SK-N-SH (cell line): Measurements from ENCODE around the gene OTOP3. TPM values are rescaled to one million over a fixed set of nuclear protein-coding genes. Genes with fewer than 3 reads are reported as not detected.

Experiments
- CTCF ChIA-PET: fragments of 300-600, 350-600 bp; formaldehyde crosslinking; extraction: SDS; loops from one replicate; lab custom pipeline; 2021; lab: Yijun Ruan, JAX
- POLR2A ChIA-PET: fragments of 350-600 bp; sonication (Branson Sonifier 250); formaldehyde crosslinking; extraction: SDS; loops from one replicate; lab custom pipeline; 2020; ENCODE audit warnings: antibody characterized with exemption, inconsistent platforms; lab: Yijun Ruan, JAX
- DNase-seq: peaks from one replicate; pipeline ENCODE4 v3.0.0; 2012
- H2AFZ ChIP-seq: fragments of 200-600 bp; sonication (generic); 2 replicates; pipeline ENCODE4 v1.8.1; 2016; ENCODE audit warnings: antibody characterized with exemption, mild to moderate bottlenecking, low read depth
- H3F3A ChIP-seq: fragments of 200-600 bp; sonication (generic); replicated peaks from 2 replicates; pipeline ENCODE3; 2016; ENCODE audit warnings: antibody characterized with exemption, mild to moderate bottlenecking; ENCODE audit not compliant: insufficient read depth
- H3K27ac ChIP-seq, 2 experiments: fragments of 200-500 bp in 1 of 2; fragments of 200-600 bp in 1 of 2; sonication (Bioruptor generic) in 1 of 2; sonication (generic), shearing (Covaris generic) in 1 of 2; 2 replicates each; pipeline versions ENCODE4 v1.5.1 to v1.6.1; 2014 to 2016; ENCODE audit warnings: low read depth in 2 of 2, inconsistent platforms in 1 of 2, low read length in 1 of 2, mild to moderate bottlenecking in 1 of 2, mixed read lengths in 1 of 2
- H3K27me3 ChIP-seq: fragments of 200-600 bp; sonication (generic), shearing (Covaris generic); 2 replicates; pipeline ENCODE4 v1.6.1; 2016; ENCODE audit warnings: mixed run types; ENCODE audit not compliant: insufficient read depth
- H3K36me3 ChIP-seq, 2 experiments: fragments of 200-500 bp in 1 of 2; fragments of 200-600 bp in 1 of 2; sonication (Bioruptor generic) in 1 of 2; sonication (generic) in 1 of 2; replicated peaks in 1 of 2; 2 replicates each; pipeline versions ENCODE3 to v1.5.1; 2014 to 2016; ENCODE audit warnings: low read length in 1 of 2, mild to moderate bottlenecking in 1 of 2; ENCODE audit not compliant: insufficient read depth in 2 of 2, control insufficient read depth in 1 of 2
- H3K4me1 ChIP-seq, 2 experiments: fragments of 200-500 bp in 1 of 2; fragments of 200-600 bp in 1 of 2; sonication (Bioruptor generic) in 1 of 2; sonication (generic), shearing (Covaris generic) in 1 of 2; 2 replicates each; pipeline versions ENCODE4 v1.5.1 to v1.6.1; 2014 to 2016; ENCODE audit warnings: low read depth in 1 of 2, low read length in 1 of 2, mixed run types in 1 of 2; ENCODE audit not compliant: insufficient read depth in 2 of 2, control insufficient read depth in 1 of 2
- H3K4me2 ChIP-seq: fragments of 200-600 bp; sonication (generic), shearing (Covaris generic); 2 replicates; pipeline ENCODE4 v1.6.1; 2017; ENCODE audit warnings: mixed run types
- H3K4me3 ChIP-seq, 2 experiments: fragments of 200-500 bp in 1 of 2; fragments of 200-600 bp in 1 of 2; sonication (Bioruptor generic) in 1 of 2; sonication (generic), shearing (Covaris generic) in 1 of 2; 2 replicates each; pipeline versions ENCODE4 v1.5.1 to v1.8.1; 2014 to 2016; ENCODE audit warnings: low read depth in 2 of 2, inconsistent platforms in 1 of 2, low read length in 1 of 2, mild to moderate bottlenecking in 1 of 2, mixed read lengths in 1 of 2, moderate library complexity in 1 of 2
- H3K79me2 ChIP-seq: fragments of 200-600 bp; sonication (generic); 2 replicates; pipeline ENCODE4 v1.8.1; 2017; ENCODE audit warnings: mild to moderate bottlenecking; ENCODE audit not compliant: insufficient read depth
- H3K9ac ChIP-seq: fragments of 200-600 bp; sonication (generic); 2 replicates; pipeline ENCODE4 v1.6.1; 2017; ENCODE audit warnings: mixed run types
- H3K9me2 ChIP-seq: fragments of 200-600 bp; sonication (generic); 2 replicates; pipeline ENCODE4 v1.6.1; 2017; ENCODE audit warnings: mixed run types
- H3K9me3 ChIP-seq: fragments of 200-600 bp; sonication (generic); 2 replicates; pipeline ENCODE4 v1.6.1; 2017; ENCODE audit warnings: mixed run types, mild to moderate bottlenecking, moderate library complexity
- H4K20me1 ChIP-seq: fragments of 200-600 bp; sonication (generic); 2 replicates; pipeline ENCODE4 v1.6.1; 2017; ENCODE audit warnings: mild to moderate bottlenecking, mixed run types; ENCODE audit not compliant: insufficient read depth
- EP300 ChIP-seq, 2 experiments: IDR thresholded peaks; 2 replicates each; pipeline versions ENCODE4 v1.4.0 to v1.6.1; 2012; ENCODE audit warnings: borderline replicate concordance in 1 of 2, low read depth in 1 of 2, low read length in 1 of 2
- FOXM1 ChIP-seq: IDR thresholded peaks from 2 replicates; pipeline ENCODE4 v1.4.0; 2012; ENCODE audit warnings: low read depth, mild to moderate bottlenecking
- GABPA ChIP-seq: IDR thresholded peaks from 2 replicates; pipeline ENCODE4 v1.4.0; 2012; ENCODE audit warnings: low read depth, mild to moderate bottlenecking
- MEF2A ChIP-seq: IDR thresholded peaks from 2 replicates; pipeline ENCODE4 v1.4.0; 2012; ENCODE audit warnings: low read depth, borderline replicate concordance
- MXI1 ChIP-seq: IDR thresholded peaks from 2 replicates; pipeline ENCODE4 v1.6.1; 2012; ENCODE audit warnings: mild to moderate bottlenecking, low read depth, low read length, improper control_type of control experiment
- NFIC ChIP-seq: IDR thresholded peaks from 2 replicates; pipeline ENCODE4 v1.4.0; 2012; ENCODE audit warnings: borderline replicate concordance
- RAD21 ChIP-seq: IDR thresholded peaks from 2 replicates; pipeline ENCODE4 v1.6.1; 2012; ENCODE audit warnings: mild to moderate bottlenecking, low read length
- RCOR1 ChIP-seq: fragments of 150-350 bp; IDR thresholded peaks from 2 replicates; pipeline ENCODE4 v1.6.1; 2017; ENCODE audit warnings: antibody characterized with exemption, low read length
- RFX5 ChIP-seq: IDR thresholded peaks from 2 replicates; pipeline ENCODE4 v1.6.1; 2012; ENCODE audit warnings: mild to moderate bottlenecking, improper control_type of control experiment, low read length
- TAF1 ChIP-seq: IDR thresholded peaks from 2 replicates; pipeline ENCODE4 v1.6.1; 2012; ENCODE audit warnings: low read depth, mild to moderate bottlenecking, low read length, moderate library complexity, borderline replicate concordance
- TEAD4 ChIP-seq: IDR thresholded peaks from 2 replicates; pipeline ENCODE4 v1.4.0; 2012; ENCODE audit warnings: mild to moderate bottlenecking, borderline replicate concordance; ENCODE audit not compliant: insufficient read depth
- YY1 ChIP-seq: IDR thresholded peaks from 2 replicates; pipeline ENCODE4 v1.4.0; 2012; ENCODE audit warnings: low read depth, mild to moderate bottlenecking
- WGBS: methylation state at CpG from one replicate; pipeline ENCODE4 v1.1.6; 2017; ENCODE audit warnings: low lambda C conversion rate; 5-methylcytosine and 5-hydroxymethylcytosine counted together
- polyA plus RNA-seq, 3 experiments: library from polyadenylated mRNA; depleted of rRNA; stranded (reverse); fragments of >200 nt; gene quantifications; 2 replicates each; pipeline ENCODE4 v1.2.3, GENCODE V29; 2012
- TF ChIP-seq, protein P1 (sequence below): IDR thresholded peaks from 2 replicates; pipeline ENCODE4 v1.6.1; 2012; ENCODE audit warnings: mild to moderate bottlenecking, low read depth, low read length, moderate library complexity
- TF ChIP-seq, protein P2 (sequence below): fragments of 200-600 bp; sonication (generic); IDR thresholded peaks from 2 replicates; pipeline ENCODE4 v1.6.1; 2017; ENCODE audit warnings: antibody characterized with exemption, mild to moderate bottlenecking, moderate library complexity
- TF ChIP-seq, protein P3 (sequence below): IDR thresholded peaks from 2 replicates; pipeline ENCODE4 v1.4.0; 2012; ENCODE audit warnings: low read depth
- TF ChIP-seq, protein P4 (sequence below): IDR thresholded peaks from 2 replicates; pipeline ENCODE4 v1.4.0; 2012; ENCODE audit warnings: low read depth, borderline replicate concordance

Gene OTOP3
- polyA plus RNA-seq, 1 of the 3 experiments (the other 2 are of a cell fraction), result not detected

DNA sequence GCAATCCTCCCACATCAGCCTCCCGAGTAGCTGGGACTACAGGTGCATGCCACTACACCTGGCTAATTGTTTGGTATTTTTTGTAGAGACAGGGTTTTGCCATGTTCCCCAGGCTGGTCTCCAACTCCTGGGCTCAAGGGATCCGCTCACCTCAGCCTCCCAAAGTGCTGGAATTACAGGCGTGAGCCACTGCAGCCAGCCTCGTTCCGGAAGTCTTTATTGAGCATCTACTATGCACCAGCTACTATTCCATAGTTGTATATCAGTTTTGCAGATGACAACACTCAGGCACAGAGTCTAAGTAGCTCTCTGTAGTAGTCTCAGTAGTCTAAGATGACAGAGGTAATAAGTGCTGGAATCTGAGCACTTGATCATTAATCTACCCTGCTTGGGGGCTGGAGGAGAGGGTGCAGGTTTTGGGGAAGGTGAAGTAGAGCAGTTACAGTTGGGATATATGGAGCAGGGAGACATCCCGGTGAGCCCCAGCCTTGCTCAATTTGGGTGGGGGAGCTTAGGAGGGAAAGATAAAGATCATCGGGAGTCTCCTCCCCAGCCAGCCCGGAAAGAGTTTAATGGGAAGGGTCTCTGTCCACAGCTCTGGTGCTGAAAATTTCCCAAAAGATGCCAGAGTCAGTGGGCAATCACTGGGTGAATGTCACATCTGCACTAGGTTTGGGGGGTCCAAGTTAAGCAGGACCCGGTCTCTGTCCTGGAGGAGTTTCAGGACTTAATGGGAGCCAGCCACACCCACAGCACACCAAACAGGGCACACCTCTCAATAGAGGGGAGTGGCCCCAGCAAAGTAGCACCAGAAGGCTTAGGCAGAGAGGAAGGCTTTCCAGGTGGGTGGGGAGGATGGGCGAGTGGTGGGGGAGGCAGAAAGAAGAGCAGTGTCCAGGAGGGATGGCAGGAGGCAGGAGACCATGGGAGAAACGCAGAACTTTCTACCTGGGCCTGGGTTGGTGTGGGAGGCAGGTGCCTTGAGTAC lies 1.7 kb downstream of the OTOP3 start:
- Histone ChIP-seq H3K9me3 (no peaks in the 10 kb centered on the region), H3F3A (no peaks in the 10 kb centered on the region), H3K4me2 (no peak overlapping the region), H3K36me3 (no peaks in the 10 kb centered on the region), H2AFZ (no peak overlapping the region), H3K27me3 (peaks cover 89% of the 10 kb centered on the region), H3K9ac (no peak overlapping the region), H3K9me2 (no peaks in the 10 kb centered on the region), H3K79me2 (no peaks in the 10 kb centered on the region), H4K20me1 (no peaks in the 10 kb centered on the region), H3K4me1 (no peaks in the 10 kb centered on the region; a peak in 1 of 4 replicates), H3K4me3 (no peak overlapping the region), H3K27ac (no peak overlapping the region)
- ChIA-PET POLR2A (interaction anchor here (0.8 kb wide), 1 partner anchor 74 kb away, joined by 3 read pairs; no protein-coding TSS in a partner anchor), CTCF (interaction anchor here (0.6 to 8.3 kb wide), 4 partner anchors 13 to 234 kb away, joined by 3 to 77 read pairs (median 29); partner anchors contain the start of genes OTOP2 and USH1G)
- DNase-seq, result no peak
- 23% methylated on average over 11 of the region's 11 CpGs for WGBS
- TF ChIP-seq, protein P1, sequence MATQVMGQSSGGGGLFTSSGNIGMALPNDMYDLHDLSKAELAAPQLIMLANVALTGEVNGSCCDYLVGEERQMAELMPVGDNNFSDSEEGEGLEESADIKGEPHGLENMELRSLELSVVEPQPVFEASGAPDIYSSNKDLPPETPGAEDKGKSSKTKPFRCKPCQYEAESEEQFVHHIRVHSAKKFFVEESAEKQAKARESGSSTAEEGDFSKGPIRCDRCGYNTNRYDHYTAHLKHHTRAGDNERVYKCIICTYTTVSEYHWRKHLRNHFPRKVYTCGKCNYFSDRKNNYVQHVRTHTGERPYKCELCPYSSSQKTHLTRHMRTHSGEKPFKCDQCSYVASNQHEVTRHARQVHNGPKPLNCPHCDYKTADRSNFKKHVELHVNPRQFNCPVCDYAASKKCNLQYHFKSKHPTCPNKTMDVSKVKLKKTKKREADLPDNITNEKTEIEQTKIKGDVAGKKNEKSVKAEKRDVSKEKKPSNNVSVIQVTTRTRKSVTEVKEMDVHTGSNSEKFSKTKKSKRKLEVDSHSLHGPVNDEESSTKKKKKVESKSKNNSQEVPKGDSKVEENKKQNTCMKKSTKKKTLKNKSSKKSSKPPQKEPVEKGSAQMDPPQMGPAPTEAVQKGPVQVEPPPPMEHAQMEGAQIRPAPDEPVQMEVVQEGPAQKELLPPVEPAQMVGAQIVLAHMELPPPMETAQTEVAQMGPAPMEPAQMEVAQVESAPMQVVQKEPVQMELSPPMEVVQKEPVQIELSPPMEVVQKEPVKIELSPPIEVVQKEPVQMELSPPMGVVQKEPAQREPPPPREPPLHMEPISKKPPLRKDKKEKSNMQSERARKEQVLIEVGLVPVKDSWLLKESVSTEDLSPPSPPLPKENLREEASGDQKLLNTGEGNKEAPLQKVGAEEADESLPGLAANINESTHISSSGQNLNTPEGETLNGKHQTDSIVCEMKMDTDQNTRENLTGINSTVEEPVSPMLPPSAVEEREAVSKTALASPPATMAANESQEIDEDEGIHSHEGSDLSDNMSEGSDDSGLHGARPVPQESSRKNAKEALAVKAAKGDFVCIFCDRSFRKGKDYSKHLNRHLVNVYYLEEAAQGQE, result peak; percentile 94
- no peak for TF ChIP-seq YY1

DNA sequence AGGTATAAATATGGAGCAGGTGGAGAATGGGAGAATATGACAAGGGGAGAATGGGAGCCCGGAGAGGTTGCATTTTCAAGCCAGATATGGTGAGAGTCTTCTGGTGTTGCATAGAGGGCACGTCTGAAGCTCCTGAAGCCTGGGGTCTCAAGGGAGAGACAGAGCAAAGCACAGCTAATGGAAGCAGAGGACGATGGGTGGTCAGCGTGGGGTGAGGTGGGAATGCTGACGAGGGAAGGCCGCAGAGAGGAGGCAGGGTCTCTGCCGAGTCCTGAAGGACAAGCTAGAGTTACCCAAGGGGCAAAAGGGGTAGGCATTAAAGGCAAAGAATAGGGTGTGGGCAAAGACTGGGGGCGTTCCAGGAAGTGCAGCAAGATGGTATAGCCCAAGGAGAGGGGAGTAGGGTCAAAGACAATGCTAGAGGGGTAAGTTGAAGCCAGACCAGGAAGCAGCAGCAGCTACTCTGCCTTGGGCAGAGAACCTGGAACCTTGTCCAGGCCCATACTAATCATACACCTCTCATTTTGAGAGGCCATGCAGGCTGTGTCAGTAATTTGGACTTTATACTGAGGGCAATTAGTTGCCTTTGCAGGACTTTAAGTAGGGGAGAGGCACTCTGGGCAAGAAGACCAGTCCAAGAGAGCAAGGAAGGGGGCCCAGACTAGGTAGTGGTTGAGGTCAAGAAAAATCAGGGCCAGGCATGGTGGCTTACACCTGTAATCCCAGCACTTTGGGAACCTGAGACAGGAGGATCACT lies 2.7 kb downstream of the OTOP3 start:
- Histone ChIP-seq H3F3A (no peaks in the 10 kb centered on the region), H3K9me2 (no peaks in the 10 kb centered on the region), H3K79me2 (no peaks in the 10 kb centered on the region), H3K36me3 (no peaks in the 10 kb centered on the region), H3K4me2 (no peak overlapping the region), H3K27ac (no peak overlapping the region), H2AFZ (no peak overlapping the region), H3K4me1 (no peaks in the 10 kb centered on the region; a peak in 1 of 4 replicates), H3K9me3 (no peaks in the 10 kb centered on the region), H3K27me3 (peaks cover 89% of the 10 kb centered on the region), H3K4me3 (no peak overlapping the region), H3K9ac (no peak overlapping the region), H4K20me1 (no peaks in the 10 kb centered on the region)
- DNase-seq, result no peak
- ChIA-PET CTCF (interaction anchor here (0.6 to 8.3 kb wide), 6 partner anchors 14 to 233 kb away, joined by 3 to 77 read pairs (median 8); partner anchors contain the start of genes OTOP2 and USH1G), POLR2A (interaction anchor here (0.6 to 1.0 kb wide), 2 partner anchors 12 to 263 kb away, joined by 3 to 5 read pairs; no protein-coding TSS in a partner anchor)
- 48% methylated on average over 8 of the region's 8 CpGs for WGBS
- no peak for TF ChIP-seq MEF2A
- TF ChIP-seq NFIC, result no peak
- no peak for TF ChIP-seq RFX5
- TF ChIP-seq, protein P2, sequence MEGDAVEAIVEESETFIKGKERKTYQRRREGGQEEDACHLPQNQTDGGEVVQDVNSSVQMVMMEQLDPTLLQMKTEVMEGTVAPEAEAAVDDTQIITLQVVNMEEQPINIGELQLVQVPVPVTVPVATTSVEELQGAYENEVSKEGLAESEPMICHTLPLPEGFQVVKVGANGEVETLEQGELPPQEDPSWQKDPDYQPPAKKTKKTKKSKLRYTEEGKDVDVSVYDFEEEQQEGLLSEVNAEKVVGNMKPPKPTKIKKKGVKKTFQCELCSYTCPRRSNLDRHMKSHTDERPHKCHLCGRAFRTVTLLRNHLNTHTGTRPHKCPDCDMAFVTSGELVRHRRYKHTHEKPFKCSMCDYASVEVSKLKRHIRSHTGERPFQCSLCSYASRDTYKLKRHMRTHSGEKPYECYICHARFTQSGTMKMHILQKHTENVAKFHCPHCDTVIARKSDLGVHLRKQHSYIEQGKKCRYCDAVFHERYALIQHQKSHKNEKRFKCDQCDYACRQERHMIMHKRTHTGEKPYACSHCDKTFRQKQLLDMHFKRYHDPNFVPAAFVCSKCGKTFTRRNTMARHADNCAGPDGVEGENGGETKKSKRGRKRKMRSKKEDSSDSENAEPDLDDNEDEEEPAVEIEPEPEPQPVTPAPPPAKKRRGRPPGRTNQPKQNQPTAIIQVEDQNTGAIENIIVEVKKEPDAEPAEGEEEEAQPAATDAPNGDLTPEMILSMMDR, result no peak
- no peak for TF ChIP-seq MXI1
- TF ChIP-seq GABPA, result no peak
- TF ChIP-seq, protein P3, sequence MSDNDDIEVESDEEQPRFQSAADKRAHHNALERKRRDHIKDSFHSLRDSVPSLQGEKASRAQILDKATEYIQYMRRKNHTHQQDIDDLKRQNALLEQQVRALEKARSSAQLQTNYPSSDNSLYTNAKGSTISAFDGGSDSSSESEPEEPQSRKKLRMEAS, result no peak
- TF ChIP-seq TAF1, result no peak
- no peak for TF ChIP-seq YY1
- no peak for TF ChIP-seq RCOR1
- no peak for TF ChIP-seq FOXM1
- TF ChIP-seq EP300 (IDR thresholded peaks at IDR 0.05; ENCODE audit: borderline replicate concordance in 1 of 2, low read depth in 1 of 2, low read length in 1 of 2), result no peak
- TF ChIP-seq, protein P4, sequence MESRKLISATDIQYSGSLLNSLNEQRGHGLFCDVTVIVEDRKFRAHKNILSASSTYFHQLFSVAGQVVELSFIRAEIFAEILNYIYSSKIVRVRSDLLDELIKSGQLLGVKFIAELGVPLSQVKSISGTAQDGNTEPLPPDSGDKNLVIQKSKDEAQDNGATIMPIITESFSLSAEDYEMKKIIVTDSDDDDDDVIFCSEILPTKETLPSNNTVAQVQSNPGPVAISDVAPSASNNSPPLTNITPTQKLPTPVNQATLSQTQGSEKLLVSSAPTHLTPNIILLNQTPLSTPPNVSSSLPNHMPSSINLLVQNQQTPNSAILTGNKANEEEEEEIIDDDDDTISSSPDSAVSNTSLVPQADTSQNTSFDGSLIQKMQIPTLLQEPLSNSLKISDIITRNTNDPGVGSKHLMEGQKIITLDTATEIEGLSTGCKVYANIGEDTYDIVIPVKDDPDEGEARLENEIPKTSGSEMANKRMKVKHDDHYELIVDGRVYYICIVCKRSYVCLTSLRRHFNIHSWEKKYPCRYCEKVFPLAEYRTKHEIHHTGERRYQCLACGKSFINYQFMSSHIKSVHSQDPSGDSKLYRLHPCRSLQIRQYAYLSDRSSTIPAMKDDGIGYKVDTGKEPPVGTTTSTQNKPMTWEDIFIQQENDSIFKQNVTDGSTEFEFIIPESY, result no peak
- no peak for TF ChIP-seq TEAD4
- no peak for TF ChIP-seq RAD21
